GM12878 (cell line): ENCODE results near the gene DCAF17. TPM values are rescaled to one million over a fixed set of nuclear protein-coding genes. Genes with fewer than 3 reads are reported as not detected.

Experiments
- ATAC-seq: fragments of 200-7000 bp; cut with Tn5 transposase; 3 replicates; pipeline ENCODE4 v1.9.1; 2020; ENCODE audit warnings: mild to moderate bottlenecking, moderate library complexity
- BruUV-seq: library from RNA; stranded (reverse); fragments of 400-500 nt; replicated peaks from 2 replicates; lab custom pipeline; 2021; lab: Mats Ljungman, UMichigan
- CTCF ChIA-PET: fragments of 300-600 bp; sonication (Branson Sonifier 250); formaldehyde crosslinking; extraction: SDS; loops from one replicate; lab custom pipeline; 2021; ENCODE audit warnings: inconsistent platforms; lab: Yijun Ruan, JAX
- POLR2A ChIA-PET: fragments of 350-600 bp; formaldehyde crosslinking; extraction: SDS; loops from one replicate; lab custom pipeline; 2021; ENCODE audit warnings: inconsistent platforms; lab: Charles Lee
- RAD21 ChIA-PET: fragments of 300-600 bp; sonication (Branson Sonifier 250); formaldehyde crosslinking; loops from one replicate; lab custom pipeline; 2023; ENCODE audit warnings: antibody characterized with exemption; ENCODE audit not compliant: unreplicated experiment; lab: Charles Lee
- SMC1A ChIA-PET: fragments of 300-600 bp; sonication (Branson Sonifier 250); formaldehyde crosslinking; loops from one replicate; lab custom pipeline; 2023; ENCODE audit not compliant: unreplicated experiment, uncharacterized antibody; lab: Charles Lee
- DNase-seq: peaks from one replicate; pipeline ENCODE4 v3.0.0-alpha.2; 2011; ENCODE audit warnings: low read depth, low spot score
- FAIRE-seq: peaks from 3 replicates; lab custom pipeline; 2011; peaks lifted over from hg19 to GRCh38; lab: Jason Lieb, UNC
- H2AFZ ChIP-seq: 2 replicates; pipeline ENCODE4 v1.6.0; 2011; ENCODE audit warnings: low read depth, low read length, control low read depth; ENCODE audit not compliant: control insufficient read depth
- H3K27ac ChIP-seq: 2 replicates; pipeline ENCODE4 v1.5.1; 2011; ENCODE audit warnings: control low read depth; ENCODE audit not compliant: control insufficient read depth, insufficient read depth
- H3K27me3 ChIP-seq, 2 experiments: replicated peaks in 1 of 2; 2 replicates each; pipeline versions ENCODE4 v1.6.0 to v1.6.1; 2011; ENCODE audit warnings: low read length in 1 of 2; ENCODE audit not compliant: control insufficient read depth in 2 of 2, insufficient read depth in 2 of 2
- H3K36me3 ChIP-seq, 2 experiments: 2 replicates each; pipeline ENCODE4 v1.5.1; 2011; ENCODE audit warnings: low read length in 1 of 2; ENCODE audit not compliant: control insufficient read depth in 2 of 2, insufficient read depth in 2 of 2
- H3K4me1 ChIP-seq: 2 replicates; pipeline ENCODE4 v1.6.1; 2011; ENCODE audit warnings: mild to moderate bottlenecking, low read length, moderate library complexity, mixed read lengths; ENCODE audit not compliant: control insufficient read depth, insufficient read depth
- H3K4me2 ChIP-seq: 2 replicates; pipeline ENCODE4 v1.6.0; 2011; ENCODE audit warnings: control low read depth; ENCODE audit not compliant: control insufficient read depth, insufficient read depth
- H3K4me3 ChIP-seq: fragments of 200-600 bp; sonication (generic); 2 replicates; pipeline ENCODE4 v1.5.1; 2016
- H3K79me2 ChIP-seq: 2 replicates; pipeline ENCODE4 v1.6.0; 2011; ENCODE audit warnings: low read length; ENCODE audit not compliant: control insufficient read depth, insufficient read depth
- H3K9ac ChIP-seq: 2 replicates; pipeline ENCODE4 v1.8.0; 2011; ENCODE audit warnings: low read length, control low read depth, mixed read lengths; ENCODE audit not compliant: control insufficient read depth, insufficient read depth
- H3K9me3 ChIP-seq: replicated peaks from 3 replicates; pipeline ENCODE4 v1.5.1; 2011; ENCODE audit warnings: mild to moderate bottlenecking, low read length; ENCODE audit not compliant: control insufficient read depth, insufficient read depth
- H4K20me1 ChIP-seq: 2 replicates; pipeline ENCODE4 v1.6.0; 2011; ENCODE audit not compliant: control insufficient read depth, insufficient read depth
- ASH2L ChIP-seq: fragments of 300-600, 200-600 bp; sonication (generic); IDR thresholded peaks from 2 replicates; pipeline ENCODE4 v1.6.1; 2017; ENCODE audit warnings: low read depth, mild to moderate bottlenecking, borderline replicate concordance
- CBX3 ChIP-seq: fragments of 200-600 bp; sonication (generic); IDR thresholded peaks from 2 replicates; pipeline ENCODE4 v1.6.1; 2016; ENCODE audit warnings: low read depth, borderline replicate concordance
- FOXK2 ChIP-seq: fragments of 450-650 bp; IDR thresholded peaks from 2 replicates; pipeline ENCODE4 v1.6.1; 2017; ENCODE audit warnings: mild to moderate bottlenecking, moderate library complexity
- KAT2A ChIP-seq: conservative IDR thresholded peaks from 2 replicates; pipeline ENCODE4 v1.6.1; 2011; ENCODE audit warnings: low read depth, low read length; ENCODE audit not compliant: control insufficient read depth
- NBN ChIP-seq: fragments of 450-650 bp; IDR thresholded peaks from 2 replicates; pipeline ENCODE4 v1.6.1; 2016
- NR2F1 ChIP-seq: fragments of 450-650 bp; conservative IDR thresholded peaks from 2 replicates; pipeline ENCODE4 v1.6.1; 2017; ENCODE audit warnings: mild to moderate bottlenecking
- SMC3 ChIP-seq: IDR thresholded peaks from 2 replicates; pipeline ENCODE4 v1.6.1; 2011; ENCODE audit warnings: low read length, improper control_type of control experiment, borderline replicate concordance
- SUZ12 ChIP-seq: fragments of 200-600 bp; sonication (generic); IDR thresholded peaks from one replicate; pipeline ENCODE4 v1.6.1; 2018; ENCODE audit warnings: antibody characterized with exemption, mild to moderate bottlenecking; ENCODE audit not compliant: unreplicated experiment
- ZZZ3 ChIP-seq: IDR thresholded peaks from 2 replicates; pipeline ENCODE4 v1.6.1; 2011; ENCODE audit warnings: low read depth; ENCODE audit not compliant: control insufficient read depth, insufficient read length
- WGBS: methylation state at CpG from one replicate; pipeline ENCODE4 v1.1.6; 2016; ENCODE audit warnings: low lambda C conversion rate; ENCODE audit not compliant: insufficient replicate concordance, insufficient coverage; ENCODE audit errors: missing lambda C conversion rate; 5-methylcytosine and 5-hydroxymethylcytosine counted together
- in situ Hi-C: fragments of 300-500 bp; cut with MboI; formaldehyde crosslinking; loops from 9 replicates; pipeline ENCODE4 v1.14.3; 2018; ENCODE audit warnings: mixed read lengths
- intact Hi-C: fragments of 100-400 bp; cut with micrococcal nuclease; formaldehyde crosslinking; loops from one replicate; pipeline ENCODE4 v1.14.2; 2022; ENCODE audit not compliant: unreplicated experiment
- polyA plus RNA-seq, 11 experiments: library from polyadenylated mRNA; depleted of rRNA in 4 of 11; unstranded in 6 of 11; stranded (reverse) in 5 of 11; fragments of >200 nt; fragmentation: Nextera tagmentation in 4 of 11; fragmentation: Illumina TruSeq in 1 of 11; extraction: Ambion mirVana in 4 of 11; extraction: Trizol in 1 of 11; gene quantifications; 1 replicate in 1 of 11; 2 replicates in 10 of 11; pipeline versions ENCODE4 v1.2.1 to v1.2.3, GENCODE V29; 2011 to 2016; ENCODE audit warnings: inconsistent platforms in 2 of 11, missing spikeins in 2 of 11, low read depth in 1 of 11
- total RNA-seq, 4 experiments: library from RNA; depleted of rRNA in 3 of 4; stranded (reverse); fragments of >200 nt in 3 of 4; fragmentation: Illumina TruSeq in 1 of 4; extraction: Trizol in 1 of 4; gene quantifications; 2 replicates each; pipeline versions ENCODE4 v1.2.1 to v1.2.3, GENCODE V29; 2013 to 2021
- TF ChIP-seq, protein P1 (sequence below): IDR thresholded peaks from 2 replicates; pipeline ENCODE4 v1.6.1; 2012; ENCODE audit warnings: low read depth, low read length, improper control_type of control experiment
- TF ChIP-seq, protein P2 (sequence below): fragments of 450-650 bp; formaldehyde crosslinking; IDR thresholded peaks from 2 replicates; pipeline ENCODE4 v1.4.0; 2020; ENCODE audit warnings: mild to moderate bottlenecking, moderate library complexity
- TF ChIP-seq, protein P3 (sequence below): fragments of 150-350 bp; IDR thresholded peaks from 2 replicates; pipeline ENCODE4 v1.6.1; 2016; ENCODE audit warnings: low read depth, low read length
- TF ChIP-seq, protein P4 (sequence below): IDR thresholded peaks from 2 replicates; pipeline ENCODE4 v1.6.1; 2011; ENCODE audit warnings: low read depth, mild to moderate bottlenecking, low read length, moderate library complexity, borderline replicate concordance; ENCODE audit errors: extremely low read depth
- TF ChIP-seq, protein P5 (sequence below): fragments of 150-350 bp; IDR thresholded peaks from 2 replicates; pipeline ENCODE4 v1.6.1; 2014; ENCODE audit warnings: mild to moderate bottlenecking, low read depth, low read length

Gene DCAF17
- total and polyA plus RNA-seq, 10 of the 15 experiments (the other 5 are each of a cell fraction or from before 2014, with no cell fraction given) = 5.2 to 32.9 (median 23.4) TPM

DNA sequence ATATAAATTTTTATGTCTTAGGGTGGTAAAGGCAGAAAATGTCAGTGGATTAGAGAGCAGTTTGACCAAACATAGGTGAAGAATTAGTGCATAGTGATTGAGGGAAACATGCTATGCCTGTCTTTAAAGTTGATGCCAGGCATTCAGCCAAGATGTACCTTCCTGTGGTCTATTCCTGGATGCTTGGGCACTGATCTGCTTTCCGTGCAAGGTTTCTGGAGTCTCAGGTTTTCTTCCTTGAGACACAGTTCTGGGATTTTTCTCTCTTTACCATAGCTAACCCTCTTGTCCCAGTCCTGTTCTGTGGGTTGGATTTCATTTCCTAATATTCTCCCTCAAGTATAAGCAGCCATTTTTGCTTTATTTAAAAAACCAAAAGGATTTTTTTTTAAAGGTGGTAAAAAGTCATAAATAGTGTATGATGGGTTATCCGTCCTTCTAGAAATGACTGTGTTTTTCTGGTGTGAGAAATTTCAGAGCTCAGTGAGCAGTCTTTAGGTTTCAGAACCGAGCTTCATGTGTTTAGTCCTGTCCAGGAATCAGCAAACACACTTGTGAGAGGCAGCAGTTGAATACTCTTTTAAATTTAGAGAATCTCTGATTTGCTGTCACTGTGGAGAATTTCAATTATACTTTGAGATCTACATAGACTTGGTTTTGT lies 45.3 kb downstream of the DCAF17 start:
- peaks cover 4 to 7% of the 10 kb centered on the region in 2 experiments; a peak in 2 of 4 replicates for H3K36me3 ChIP-seq
- WGBS = 1% methylated on average over 3 of the region's 3 CpGs
- POLR2A ChIA-PET = no interaction called here
- intact Hi-C loops = no loop called here
- no TSS peak for BruUV-seq
- H3K79me2 ChIP-seq = no peaks in the 10 kb centered on the region
- H3K27ac ChIP-seq = peak overlapping the region; percentile 73
- H3K4me1 ChIP-seq = peaks cover 37% of the 10 kb centered on the region
- RAD21 ChIA-PET = interaction anchor here (1.0 to 1.2 kb wide), 2 partner anchors 33 to 506 kb away, joined by 3 read pairs; no protein-coding TSS in a partner anchor
- FAIRE-seq = peak; percentile 71
- in situ Hi-C loops = no loop called here
- peak; percentile 47 for DNase-seq
- no peaks in the 10 kb centered on the region for H4K20me1 ChIP-seq
- no peaks in the 10 kb centered on the region for H3K27me3 ChIP-seq
- H3K4me3 ChIP-seq = no peak overlapping the region
- SMC1A ChIA-PET = interaction anchor here (0.7 to 1.9 kb wide), 3 partner anchors 8 to 74 kb away, joined by 3 to 6 read pairs (median 6); no protein-coding TSS in a partner anchor
- H3K4me2 ChIP-seq = peak overlapping the region; percentile 82
- no peak overlapping the region for H2AFZ ChIP-seq
- peak; percentile 79 for ATAC-seq
- CTCF ChIA-PET = interaction anchor here (0.6 to 0.9 kb wide), 2 partner anchors 16 to 45 kb away, joined by 3 to 6 read pairs; partner anchors contain the start of genes DCAF17 and METTL8
- H3K9me3 ChIP-seq = no peaks in the 10 kb centered on the region
- H3K9ac ChIP-seq = 0 out of 2 replicates have a peak overlapping the region, but pooled peaks have one; percentile 21
- TF ChIP-seq NR2F1 = no peak
- TF ChIP-seq, protein P1, sequence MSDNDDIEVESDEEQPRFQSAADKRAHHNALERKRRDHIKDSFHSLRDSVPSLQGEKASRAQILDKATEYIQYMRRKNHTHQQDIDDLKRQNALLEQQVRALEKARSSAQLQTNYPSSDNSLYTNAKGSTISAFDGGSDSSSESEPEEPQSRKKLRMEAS = no peak
- TF ChIP-seq ZZZ3 = no peak
- TF ChIP-seq CBX3 = no peak
- TF ChIP-seq, protein P2, sequence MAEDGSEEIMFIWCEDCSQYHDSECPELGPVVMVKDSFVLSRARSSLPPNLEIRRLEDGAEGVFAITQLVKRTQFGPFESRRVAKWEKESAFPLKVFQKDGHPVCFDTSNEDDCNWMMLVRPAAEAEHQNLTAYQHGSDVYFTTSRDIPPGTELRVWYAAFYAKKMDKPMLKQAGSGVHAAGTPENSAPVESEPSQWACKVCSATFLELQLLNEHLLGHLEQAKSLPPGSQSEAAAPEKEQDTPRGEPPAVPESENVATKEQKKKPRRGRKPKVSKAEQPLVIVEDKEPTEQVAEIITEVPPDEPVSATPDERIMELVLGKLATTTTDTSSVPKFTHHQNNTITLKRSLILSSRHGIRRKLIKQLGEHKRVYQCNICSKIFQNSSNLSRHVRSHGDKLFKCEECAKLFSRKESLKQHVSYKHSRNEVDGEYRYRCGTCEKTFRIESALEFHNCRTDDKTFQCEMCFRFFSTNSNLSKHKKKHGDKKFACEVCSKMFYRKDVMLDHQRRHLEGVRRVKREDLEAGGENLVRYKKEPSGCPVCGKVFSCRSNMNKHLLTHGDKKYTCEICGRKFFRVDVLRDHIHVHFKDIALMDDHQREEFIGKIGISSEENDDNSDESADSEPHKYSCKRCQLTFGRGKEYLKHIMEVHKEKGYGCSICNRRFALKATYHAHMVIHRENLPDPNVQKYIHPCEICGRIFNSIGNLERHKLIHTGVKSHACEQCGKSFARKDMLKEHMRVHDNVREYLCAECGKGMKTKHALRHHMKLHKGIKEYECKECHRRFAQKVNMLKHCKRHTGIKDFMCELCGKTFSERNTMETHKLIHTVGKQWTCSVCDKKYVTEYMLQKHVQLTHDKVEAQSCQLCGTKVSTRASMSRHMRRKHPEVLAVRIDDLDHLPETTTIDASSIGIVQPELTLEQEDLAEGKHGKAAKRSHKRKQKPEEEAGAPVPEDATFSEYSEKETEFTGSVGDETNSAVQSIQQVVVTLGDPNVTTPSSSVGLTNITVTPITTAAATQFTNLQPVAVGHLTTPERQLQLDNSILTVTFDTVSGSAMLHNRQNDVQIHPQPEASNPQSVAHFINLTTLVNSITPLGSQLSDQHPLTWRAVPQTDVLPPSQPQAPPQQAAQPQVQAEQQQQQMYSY (CRISPR knock-in tag) = no peak
- TF ChIP-seq NBN = no peak
- TF ChIP-seq, protein P3, sequence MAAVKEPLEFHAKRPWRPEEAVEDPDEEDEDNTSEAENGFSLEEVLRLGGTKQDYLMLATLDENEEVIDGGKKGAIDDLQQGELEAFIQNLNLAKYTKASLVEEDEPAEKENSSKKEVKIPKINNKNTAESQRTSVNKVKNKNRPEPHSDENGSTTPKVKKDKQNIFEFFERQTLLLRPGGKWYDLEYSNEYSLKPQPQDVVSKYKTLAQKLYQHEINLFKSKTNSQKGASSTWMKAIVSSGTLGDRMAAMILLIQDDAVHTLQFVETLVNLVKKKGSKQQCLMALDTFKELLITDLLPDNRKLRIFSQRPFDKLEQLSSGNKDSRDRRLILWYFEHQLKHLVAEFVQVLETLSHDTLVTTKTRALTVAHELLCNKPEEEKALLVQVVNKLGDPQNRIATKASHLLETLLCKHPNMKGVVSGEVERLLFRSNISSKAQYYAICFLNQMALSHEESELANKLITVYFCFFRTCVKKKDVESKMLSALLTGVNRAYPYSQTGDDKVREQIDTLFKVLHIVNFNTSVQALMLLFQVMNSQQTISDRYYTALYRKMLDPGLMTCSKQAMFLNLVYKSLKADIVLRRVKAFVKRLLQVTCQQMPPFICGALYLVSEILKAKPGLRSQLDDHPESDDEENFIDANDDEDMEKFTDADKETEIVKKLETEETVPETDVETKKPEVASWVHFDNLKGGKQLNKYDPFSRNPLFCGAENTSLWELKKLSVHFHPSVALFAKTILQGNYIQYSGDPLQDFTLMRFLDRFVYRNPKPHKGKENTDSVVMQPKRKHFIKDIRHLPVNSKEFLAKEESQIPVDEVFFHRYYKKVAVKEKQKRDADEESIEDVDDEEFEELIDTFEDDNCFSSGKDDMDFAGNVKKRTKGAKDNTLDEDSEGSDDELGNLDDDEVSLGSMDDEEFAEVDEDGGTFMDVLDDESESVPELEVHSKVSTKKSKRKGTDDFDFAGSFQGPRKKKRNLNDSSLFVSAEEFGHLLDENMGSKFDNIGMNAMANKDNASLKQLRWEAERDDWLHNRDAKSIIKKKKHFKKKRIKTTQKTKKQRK = no peak
- TF ChIP-seq FOXK2 = no peak
- no peak for TF ChIP-seq ASH2L
- TF ChIP-seq, protein P4, sequence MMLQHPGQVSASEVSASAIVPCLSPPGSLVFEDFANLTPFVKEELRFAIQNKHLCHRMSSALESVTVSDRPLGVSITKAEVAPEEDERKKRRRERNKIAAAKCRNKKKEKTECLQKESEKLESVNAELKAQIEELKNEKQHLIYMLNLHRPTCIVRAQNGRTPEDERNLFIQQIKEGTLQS = no peak
- TF ChIP-seq, protein P5, sequence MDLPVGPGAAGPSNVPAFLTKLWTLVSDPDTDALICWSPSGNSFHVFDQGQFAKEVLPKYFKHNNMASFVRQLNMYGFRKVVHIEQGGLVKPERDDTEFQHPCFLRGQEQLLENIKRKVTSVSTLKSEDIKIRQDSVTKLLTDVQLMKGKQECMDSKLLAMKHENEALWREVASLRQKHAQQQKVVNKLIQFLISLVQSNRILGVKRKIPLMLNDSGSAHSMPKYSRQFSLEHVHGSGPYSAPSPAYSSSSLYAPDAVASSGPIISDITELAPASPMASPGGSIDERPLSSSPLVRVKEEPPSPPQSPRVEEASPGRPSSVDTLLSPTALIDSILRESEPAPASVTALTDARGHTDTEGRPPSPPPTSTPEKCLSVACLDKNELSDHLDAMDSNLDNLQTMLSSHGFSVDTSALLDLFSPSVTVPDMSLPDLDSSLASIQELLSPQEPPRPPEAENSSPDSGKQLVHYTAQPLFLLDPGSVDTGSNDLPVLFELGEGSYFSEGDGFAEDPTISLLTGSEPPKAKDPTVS = no peak
- no peak for TF ChIP-seq KAT2A
- no peak for TF ChIP-seq SUZ12
- no peak for TF ChIP-seq SMC3
